ENCODE measurements around the gene HOOK1.

DNA sequence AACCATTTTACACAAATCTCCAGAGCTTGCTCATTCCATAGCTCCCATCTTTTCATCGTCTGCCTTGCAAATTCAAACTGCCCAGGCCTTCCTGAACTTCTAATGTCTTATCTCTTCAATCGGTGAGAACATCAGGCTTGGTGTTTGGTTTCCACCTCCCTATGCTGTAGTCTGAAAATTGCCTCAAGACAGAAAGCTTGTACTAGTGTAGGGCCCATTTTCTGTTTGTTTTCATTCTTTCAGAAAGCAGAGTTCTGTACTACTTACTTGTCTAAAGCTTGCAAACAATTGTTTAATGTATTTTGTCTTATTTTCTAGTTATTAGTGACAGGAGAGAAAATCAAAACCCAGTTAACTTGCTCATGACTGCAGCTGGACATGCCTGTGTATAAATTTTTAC lies 16.8 kb downstream of the HOOK1 start:
- TF ChIP-seq, protein P1, sequence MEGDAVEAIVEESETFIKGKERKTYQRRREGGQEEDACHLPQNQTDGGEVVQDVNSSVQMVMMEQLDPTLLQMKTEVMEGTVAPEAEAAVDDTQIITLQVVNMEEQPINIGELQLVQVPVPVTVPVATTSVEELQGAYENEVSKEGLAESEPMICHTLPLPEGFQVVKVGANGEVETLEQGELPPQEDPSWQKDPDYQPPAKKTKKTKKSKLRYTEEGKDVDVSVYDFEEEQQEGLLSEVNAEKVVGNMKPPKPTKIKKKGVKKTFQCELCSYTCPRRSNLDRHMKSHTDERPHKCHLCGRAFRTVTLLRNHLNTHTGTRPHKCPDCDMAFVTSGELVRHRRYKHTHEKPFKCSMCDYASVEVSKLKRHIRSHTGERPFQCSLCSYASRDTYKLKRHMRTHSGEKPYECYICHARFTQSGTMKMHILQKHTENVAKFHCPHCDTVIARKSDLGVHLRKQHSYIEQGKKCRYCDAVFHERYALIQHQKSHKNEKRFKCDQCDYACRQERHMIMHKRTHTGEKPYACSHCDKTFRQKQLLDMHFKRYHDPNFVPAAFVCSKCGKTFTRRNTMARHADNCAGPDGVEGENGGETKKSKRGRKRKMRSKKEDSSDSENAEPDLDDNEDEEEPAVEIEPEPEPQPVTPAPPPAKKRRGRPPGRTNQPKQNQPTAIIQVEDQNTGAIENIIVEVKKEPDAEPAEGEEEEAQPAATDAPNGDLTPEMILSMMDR (conservative IDR thresholded peaks at IDR 0.05; ENCODE audit: low read depth in 2 of 2), result no peak
- no peak for TF ChIP-seq EZH2phosphoT487 (IDR thresholded peaks at IDR 0.05; ENCODE audit: unreplicated experiment)
- TF ChIP-seq EZH2 (IDR thresholded peaks at IDR 0.05; ENCODE audit: low read depth, unreplicated experiment), result no peak
- no peak for TF ChIP-seq NANOG (IDR thresholded peaks at IDR 0.05; ENCODE audit: borderline replicate concordance)
- no peak for TF ChIP-seq POLR2AphosphoS5 (IDR thresholded peaks at IDR 0.05; ENCODE audit: low read depth)

Measured in GM23338 (cell line).